CD14-positive monocyte (primary cell): ENCODE measurements around the gene MTRF1. TPM values are rescaled to one million over a fixed set of nuclear protein-coding genes. Genes with fewer than 3 reads are reported as not detected.

ENCODE experiments used
- DNase-seq, 3 donors: peaks; one replicate each; pipeline ENCODE4 v3.0.0-alpha.2; 2011 to 2022
- H2AFZ ChIP-seq: 2 replicates; pipeline ENCODE4 v1.6.0; 2012; ENCODE audit warnings: mild to moderate bottlenecking, low read depth, low read length, inconsistent platforms; ENCODE audit not compliant: insufficient read depth, poor library complexity, severe bottlenecking
- H3K27ac ChIP-seq, 2 donors: 1 replicate in 1 of 2; 2 replicates in 1 of 2; pipeline ENCODE4 v1.5.1; 2012 to 2013; ENCODE audit warnings: low read length in 2 of 2, control low read depth in 1 of 2, inconsistent platforms in 1 of 2, low read depth in 1 of 2, mild to moderate bottlenecking in 1 of 2
- H3K27me3 ChIP-seq, 2 donors: one replicate each; pipeline versions ENCODE4 v1.6.0 to v1.6.1; 2011 to 2013; ENCODE audit warnings: low read length in 2 of 2; ENCODE audit not compliant: control insufficient read depth in 2 of 2, insufficient read depth in 2 of 2
- H3K36me3 ChIP-seq, 2 donors: replicated peaks in 1 of 2; 1 replicate in 1 of 2; 2 replicates in 1 of 2; pipeline versions ENCODE4 v1.5.1 to v1.6.1; 2012 to 2013; ENCODE audit warnings: low read length in 2 of 2, control low read depth in 1 of 2, inconsistent platforms in 1 of 2, mild to moderate bottlenecking in 1 of 2; ENCODE audit not compliant: insufficient read depth in 2 of 2, control insufficient read depth in 1 of 2
- H3K4me1 ChIP-seq, 2 donors: 1 replicate in 1 of 2; 2 replicates in 1 of 2; pipeline versions ENCODE4 v1.5.1 to v1.6.1; 2012 to 2013; ENCODE audit warnings: low read length in 2 of 2, control low read depth in 1 of 2, inconsistent platforms in 1 of 2, mild to moderate bottlenecking in 1 of 2, moderate library complexity in 1 of 2; ENCODE audit not compliant: insufficient read depth in 2 of 2, control insufficient read depth in 1 of 2
- H3K4me2 ChIP-seq: replicated peaks from 2 replicates; pipeline ENCODE3; 2012; ENCODE audit warnings: low read length, moderate library complexity, mild to moderate bottlenecking; ENCODE audit not compliant: poor library complexity, severe bottlenecking; ENCODE audit errors: extremely low read depth
- H3K4me3 ChIP-seq, 3 experiments: fragments of 200-600 bp in 1 of 3; sonication (generic) in 1 of 3; replicated peaks in 1 of 3; 1 replicate in 2 of 3; 2 replicates in 1 of 3; pipeline ENCODE4 v1.5.1; 2011 to 2013; ENCODE audit warnings: low read length in 3 of 3, mild to moderate bottlenecking in 3 of 3, control low read depth in 2 of 3, low read depth in 2 of 3, inconsistent platforms in 1 of 3, moderate library complexity in 1 of 3
- H3K79me2 ChIP-seq: 2 replicates; pipeline ENCODE4 v1.6.0; 2012; ENCODE audit warnings: mild to moderate bottlenecking, control low read depth, inconsistent platforms, low read length, moderate library complexity; ENCODE audit not compliant: insufficient read depth
- H3K9ac ChIP-seq: 2 replicates; pipeline ENCODE4 v1.6.0; 2017; ENCODE audit warnings: low read length, mild to moderate bottlenecking; ENCODE audit not compliant: insufficient read depth, poor library complexity, severe bottlenecking
- H3K9me3 ChIP-seq, 2 donors: replicated peaks in 1 of 2; 1 replicate in 1 of 2; 2 replicates in 1 of 2; pipeline versions ENCODE4 v1.5.1 to v1.6.1; 2012 to 2013; ENCODE audit warnings: low read length in 2 of 2, control low read depth in 1 of 2; ENCODE audit not compliant: control insufficient read depth in 1 of 2, insufficient read depth in 1 of 2
- H4K20me1 ChIP-seq: 2 replicates; pipeline ENCODE4 v1.6.0; 2012; ENCODE audit warnings: mild to moderate bottlenecking, low read length, control low read depth, moderate library complexity; ENCODE audit not compliant: insufficient read depth
- H3K27ac Mint-ChIP-seq, 7 donors: one replicate each; pipeline ENCODE4 v1.8.0; 2020; ENCODE audit warnings: mild to moderate bottlenecking in 7 of 7, mixed read lengths in 7 of 7, moderate library complexity in 6 of 7, inconsistent platforms in 2 of 7
- H3K27me3 Mint-ChIP-seq, 3 donors: one replicate each; pipeline ENCODE4 v1.8.0; 2021 to 2022; ENCODE audit warnings: low read depth in 3 of 3, mild to moderate bottlenecking in 3 of 3, mixed read lengths in 3 of 3, moderate library complexity in 3 of 3, inconsistent platforms in 1 of 3
- H3K36me3 Mint-ChIP-seq, 2 donors: one replicate each; pipeline ENCODE4 v1.8.0; 2020; ENCODE audit warnings: mixed read lengths in 2 of 2, inconsistent platforms in 1 of 2, mild to moderate bottlenecking in 1 of 2
- H3K4me1 Mint-ChIP-seq: one replicate; pipeline ENCODE4 v1.8.0; 2020; ENCODE audit warnings: mild to moderate bottlenecking, mixed read lengths
- H3K4me3 Mint-ChIP-seq, 2 donors: one replicate each; pipeline ENCODE4 v1.8.0; 2020; ENCODE audit warnings: mild to moderate bottlenecking in 2 of 2, mixed read lengths in 2 of 2, moderate library complexity in 1 of 2
- H3K9me3 Mint-ChIP-seq, 7 donors: one replicate each; pipeline ENCODE4 v1.8.0; 2020 to 2022; ENCODE audit warnings: mixed read lengths in 7 of 7, mild to moderate bottlenecking in 6 of 7, moderate library complexity in 6 of 7, inconsistent platforms in 2 of 7
- CTCF ChIP-seq: fragments of 200-600 bp; IDR thresholded peaks from one replicate; pipeline ENCODE4 v1.8.0; 2022; ENCODE audit warnings: antibody characterized with exemption, mild to moderate bottlenecking
- WGBS: methylation state at CpG from one replicate; pipeline ENCODE4 v1.1.5; 2013; ENCODE audit warnings: missing lambda C conversion rate; ENCODE audit not compliant: insufficient coverage; 5-methylcytosine and 5-hydroxymethylcytosine counted together
- intact Hi-C, 2 donors: fragments of 100-400 bp; cut with micrococcal nuclease; formaldehyde crosslinking; loops; one replicate each; pipeline versions ENCODE4 v1.15.0 to v1.15.1; 2023
- polyA plus RNA-seq, 3 donors: library from polyadenylated mRNA; depleted of rRNA in 1 of 3; unstranded in 2 of 3; stranded (reverse) in 1 of 3; fragments of 300-500 nt in 2 of 3; fragments of >200 nt in 1 of 3; fragmentation: Illumina TruSeq in 2 of 3; gene quantifications; 1 replicate in 2 of 3; 2 replicates in 1 of 3; pipeline ENCODE4 v1.2.3, GENCODE V29; 2012 to 2021

The MTRF1 gene
- polyA plus RNA-seq, 3 donors, result 4.0 to 17.2 (median 6.0) TPM

GRCh38 chr13:41302743-41303142 lies 39.4 kb upstream of the MTRF1 start:
- H2AFZ ChIP-seq, result no peak overlapping the region
- Mint-ChIP-seq H3K36me3 (no peaks in the 10 kb centered on the region), H3K4me3 (no peak overlapping the region), H3K4me1 (no peaks in the 10 kb centered on the region), H3K9me3 (peaks cover 0 to 5% (median 0%) of the 10 kb centered on the region in 7 donors), H3K27ac (no peak overlapping the region), H3K27me3 (peaks cover 0 to 5% (median 0%) of the 10 kb centered on the region in 3 donors)
- H3K4me2 ChIP-seq, result no peak overlapping the region
- intact Hi-C loops, result no loop called here
- no peak overlapping the region for H3K27ac ChIP-seq
- no peak for DNase-seq
- no peak for TF ChIP-seq CTCF
- H3K79me2 ChIP-seq, result no peaks in the 10 kb centered on the region
- 100% methylated on average over 1 of the region's 3 CpGs for WGBS
- no peak overlapping the region for H3K9ac ChIP-seq
- H3K36me3 ChIP-seq, result no peaks in the 10 kb centered on the region
- H3K27me3 ChIP-seq, result no peaks in the 10 kb centered on the region
- H3K4me3 ChIP-seq, result no peak overlapping the region
- no peaks in the 10 kb centered on the region for H3K9me3 ChIP-seq
- H4K20me1 ChIP-seq, result no peaks in the 10 kb centered on the region
- H3K4me1 ChIP-seq, result no peaks in the 10 kb centered on the region

- no peaks in the 10 kb centered on the region for H3K27me3 ChIP-seq
- WGBS, result 100% methylated on average over 1 of the region's 4 CpGs
- no peak overlapping the region for H3K27ac Mint-ChIP-seq
- no peak overlapping the region for H3K27ac ChIP-seq
- no peaks in the 10 kb centered on the region for H3K36me3 ChIP-seq
- no peaks in the 10 kb centered on the region for H3K36me3 Mint-ChIP-seq
- peaks cover 0 to 4% (median 0%) of the 10 kb centered on the region in 7 donors for H3K9me3 Mint-ChIP-seq
- H3K4me2 ChIP-seq, result no peak overlapping the region
- no peaks in the 10 kb centered on the region for H3K4me1 Mint-ChIP-seq
- no peak for DNase-seq
- H3K9me3 ChIP-seq, result no peaks in the 10 kb centered on the region
- H4K20me1 ChIP-seq, result no peaks in the 10 kb centered on the region
- H3K4me1 ChIP-seq, result no peaks in the 10 kb centered on the region
- H2AFZ ChIP-seq, result no peak overlapping the region
- no peak for TF ChIP-seq CTCF
- intact Hi-C loops, result no loop called here
- no peak overlapping the region for H3K9ac ChIP-seq
- H3K4me3 ChIP-seq, result no peak overlapping the region
- no peaks in the 10 kb centered on the region for H3K79me2 ChIP-seq
- no peak overlapping the region for H3K4me3 Mint-ChIP-seq
- peaks cover 0 to 2% (median 1%) of the 10 kb centered on the region in 3 donors for H3K27me3 Mint-ChIP-seq
Measured at GRCh38 chr13:41299316-41300094, 36.1 kb upstream of the MTRF1 start.
